K562 (cell line): ENCODE results near the gene METTL25B. TPM values are rescaled to one million over a fixed set of nuclear protein-coding genes. Genes with fewer than 3 reads are reported as not detected.

Source experiments
- BCL6 ChIP-seq: fragments of 250-450 bp; sonication (Bioruptor Pico); IDR thresholded peaks from 2 replicates; pipeline ENCODE4 v1.4.0; 2020
- ELF1 ChIP-seq: fragments of 200-800 bp; sonication (Bioruptor generic); IDR thresholded peaks from 2 replicates; pipeline ENCODE4 v1.6.1; 2016; ENCODE audit warnings: missing genetic modification characterization, missing compliant biosample characterization
- ETV1 ChIP-seq: fragments of 450-650 bp; conservative IDR thresholded peaks from 2 replicates; pipeline ENCODE4 v1.6.1; 2016; ENCODE audit warnings: missing genetic modification characterization, control low read depth, low read depth, missing compliant biosample characterization
- HDAC8 ChIP-seq: fragments of 450-650 bp; IDR thresholded peaks from 2 replicates; pipeline ENCODE4 v1.6.1; 2016; ENCODE audit warnings: mild to moderate bottlenecking, missing genetic modification characterization, moderate library complexity, missing compliant biosample characterization
- MAFK ChIP-seq: IDR thresholded peaks from 2 replicates; pipeline ENCODE4 v1.6.1; 2011; ENCODE audit warnings: low read length, improper control_type of control experiment
- NCOA4 ChIP-seq: fragments of 450-650 bp; IDR thresholded peaks from 2 replicates; pipeline ENCODE4 v1.6.1; 2018; ENCODE audit warnings: mild to moderate bottlenecking; ENCODE audit not compliant: partially characterized antibody
- ZNF253 ChIP-seq: fragments of 250-450 bp; sonication (Bioruptor Pico); conservative IDR thresholded peaks from 2 replicates; pipeline ENCODE4 v1.6.1; 2021; ENCODE audit warnings: mild to moderate bottlenecking
- polyA plus RNA-seq, 8 experiments: library from polyadenylated mRNA; depleted of rRNA in 4 of 8; stranded (reverse) in 5 of 8; unstranded in 3 of 8; fragments of >200 nt; fragmentation: Nextera tagmentation in 2 of 8; fragmentation: Illumina TruSeq in 1 of 8; extraction: Ambion mirVana in 2 of 8; extraction: Trizol in 1 of 8; gene quantifications; 2 replicates each; pipeline versions ENCODE4 v1.2.1 to v1.2.3, GENCODE V29; 2011 to 2014; ENCODE audit warnings: inconsistent platforms in 1 of 8, missing spikeins in 1 of 8
- total RNA-seq, 7 experiments: library from RNA; depleted of rRNA in 6 of 7; stranded (reverse); fragments of >200 nt in 6 of 7; fragmentation: Illumina TruSeq in 2 of 7; extraction: Trizol in 2 of 7; gene quantifications; 2 replicates each; pipeline versions ENCODE4 v1.2.1 to v1.2.3, GENCODE V29; 2011 to 2021; ENCODE audit warnings: low replicate concordance in 1 of 7
- TF ChIP-seq, protein P1 (sequence below): fragments of 450-650 bp; IDR thresholded peaks from 2 replicates; pipeline ENCODE4 v1.6.1; 2016
- TF ChIP-seq, protein P2 (sequence below): fragments of 450-650 bp; formaldehyde crosslinking; IDR thresholded peaks from 2 replicates; pipeline ENCODE4 v1.4.0; 2020; ENCODE audit warnings: mild to moderate bottlenecking, moderate library complexity
- TF ChIP-seq, protein P3 (sequence below): sonication (generic); formaldehyde crosslinking; IDR thresholded peaks from 2 replicates; pipeline ENCODE4 v1.8.0; 2022; ENCODE audit warnings: mild to moderate bottlenecking, low read depth, missing genetic modification reagents
- TF ChIP-seq, protein P4 (sequence below): sonication (generic); formaldehyde crosslinking; IDR thresholded peaks from 2 replicates; pipeline ENCODE4 v1.8.1; 2023; ENCODE audit warnings: mild to moderate bottlenecking, missing genetic modification reagents

Gene METTL25B
- total and polyA plus RNA-seq, 9 of the 15 experiments (the other 6 are each of a cell fraction or from before 2014, with no cell fraction given), result 7.7 to 48.3 (median 33.1) TPM

- TF ChIP-seq MAFK, result no peak
- TF ChIP-seq, protein P1, sequence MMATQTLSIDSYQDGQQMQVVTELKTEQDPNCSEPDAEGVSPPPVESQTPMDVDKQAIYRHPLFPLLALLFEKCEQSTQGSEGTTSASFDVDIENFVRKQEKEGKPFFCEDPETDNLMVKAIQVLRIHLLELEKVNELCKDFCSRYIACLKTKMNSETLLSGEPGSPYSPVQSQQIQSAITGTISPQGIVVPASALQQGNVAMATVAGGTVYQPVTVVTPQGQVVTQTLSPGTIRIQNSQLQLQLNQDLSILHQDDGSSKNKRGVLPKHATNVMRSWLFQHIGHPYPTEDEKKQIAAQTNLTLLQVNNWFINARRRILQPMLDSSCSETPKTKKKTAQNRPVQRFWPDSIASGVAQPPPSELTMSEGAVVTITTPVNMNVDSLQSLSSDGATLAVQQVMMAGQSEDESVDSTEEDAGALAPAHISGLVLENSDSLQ, result 0 out of 2 replicates have a peak, but pooled peaks have one; percentile 4
- no peak for TF ChIP-seq HDAC8
- TF ChIP-seq NCOA4, result no peak
- TF ChIP-seq, protein P2, sequence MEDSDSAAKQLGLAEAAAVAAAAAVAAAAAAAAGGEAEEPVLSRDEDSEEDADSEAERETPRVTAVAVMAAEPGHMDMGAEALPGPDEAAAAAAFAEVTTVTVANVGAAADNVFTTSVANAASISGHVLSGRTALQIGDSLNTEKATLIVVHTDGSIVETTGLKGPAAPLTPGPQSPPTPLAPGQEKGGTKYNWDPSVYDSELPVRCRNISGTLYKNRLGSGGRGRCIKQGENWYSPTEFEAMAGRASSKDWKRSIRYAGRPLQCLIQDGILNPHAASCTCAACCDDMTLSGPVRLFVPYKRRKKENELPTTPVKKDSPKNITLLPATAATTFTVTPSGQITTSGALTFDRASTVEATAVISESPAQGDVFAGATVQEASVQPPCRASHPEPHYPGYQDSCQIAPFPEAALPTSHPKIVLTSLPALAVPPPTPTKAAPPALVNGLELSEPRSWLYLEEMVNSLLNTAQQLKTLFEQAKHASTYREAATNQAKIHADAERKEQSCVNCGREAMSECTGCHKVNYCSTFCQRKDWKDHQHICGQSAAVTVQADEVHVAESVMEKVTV (CRISPR knock-in tag), result peak; percentile 79
- TF ChIP-seq ELF1, result peak; percentile 77
- no peak for TF ChIP-seq ZNF253 (CRISPR knock-in tag)
- TF ChIP-seq, protein P3, sequence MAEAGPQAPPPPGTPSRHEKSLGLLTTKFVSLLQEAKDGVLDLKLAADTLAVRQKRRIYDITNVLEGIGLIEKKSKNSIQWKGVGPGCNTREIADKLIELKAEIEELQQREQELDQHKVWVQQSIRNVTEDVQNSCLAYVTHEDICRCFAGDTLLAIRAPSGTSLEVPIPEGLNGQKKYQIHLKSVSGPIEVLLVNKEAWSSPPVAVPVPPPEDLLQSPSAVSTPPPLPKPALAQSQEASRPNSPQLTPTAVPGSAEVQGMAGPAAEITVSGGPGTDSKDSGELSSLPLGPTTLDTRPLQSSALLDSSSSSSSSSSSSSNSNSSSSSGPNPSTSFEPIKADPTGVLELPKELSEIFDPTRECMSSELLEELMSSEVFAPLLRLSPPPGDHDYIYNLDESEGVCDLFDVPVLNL (CRISPR knock-in tag), result no peak
- TF ChIP-seq ETV1, result peak; percentile 90
- TF ChIP-seq BCL6, result no peak
- TF ChIP-seq, protein P4, sequence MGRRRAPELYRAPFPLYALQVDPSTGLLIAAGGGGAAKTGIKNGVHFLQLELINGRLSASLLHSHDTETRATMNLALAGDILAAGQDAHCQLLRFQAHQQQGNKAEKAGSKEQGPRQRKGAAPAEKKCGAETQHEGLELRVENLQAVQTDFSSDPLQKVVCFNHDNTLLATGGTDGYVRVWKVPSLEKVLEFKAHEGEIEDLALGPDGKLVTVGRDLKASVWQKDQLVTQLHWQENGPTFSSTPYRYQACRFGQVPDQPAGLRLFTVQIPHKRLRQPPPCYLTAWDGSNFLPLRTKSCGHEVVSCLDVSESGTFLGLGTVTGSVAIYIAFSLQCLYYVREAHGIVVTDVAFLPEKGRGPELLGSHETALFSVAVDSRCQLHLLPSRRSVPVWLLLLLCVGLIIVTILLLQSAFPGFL (CRISPR knock-in tag), result no peak
Observed at GRCh38 chr1:156725683-156726280, 2.5 kb upstream of the METTL25B start (continued).
